ENCODE measurements around the gene POU3F4.

POU3F4 gene

GRCh38 chrX:83508526-83509253 is 600 bp downstream of the POU3F4 start:
- no peak for DNase-seq (ENCODE audit: low read depth)
- no peak overlapping the region for H3K4me3 ChIP-seq (ENCODE audit: low read depth, low read length)
- TF ChIP-seq CTCF (IDR thresholded peaks at IDR 0.05; ENCODE audit: low read depth, low read length, missing control alignments) = no peak

- no peak overlapping the region for H3K4me3 ChIP-seq (ENCODE audit: low read depth, low read length)
- TF ChIP-seq CTCF (IDR thresholded peaks at IDR 0.05; ENCODE audit: low read depth, low read length, missing control alignments) = no peak
- no peak for DNase-seq (ENCODE audit: low read depth)
Observed at GRCh38 chrX:83509254-83509801, 1.2 kb downstream of the POU3F4 start.

- H3K4me3 ChIP-seq (ENCODE audit: low read depth, low read length) = no peak overlapping the region
- no peak for DNase-seq (ENCODE audit: low read depth)
- TF ChIP-seq CTCF (IDR thresholded peaks at IDR 0.05; ENCODE audit: low read depth, low read length, missing control alignments) = no peak
Observed at GRCh38 chrX:83510510-83511062, 2.5 kb downstream of the POU3F4 start.

- no peak for TF ChIP-seq CTCF (IDR thresholded peaks at IDR 0.05; ENCODE audit: low read depth, low read length, missing control alignments)
- no peak for DNase-seq (ENCODE audit: low read depth)
- no peak overlapping the region for H3K4me3 ChIP-seq (ENCODE audit: low read depth, low read length)
Observed at GRCh38 chrX:83511208-83511607, 3.1 kb downstream of the POU3F4 start.

GRCh38 chrX:83512111-83512510 is 4.0 kb downstream of the POU3F4 start:
- no peak for TF ChIP-seq CTCF (IDR thresholded peaks at IDR 0.05; ENCODE audit: low read depth, low read length, missing control alignments)
- H3K4me3 ChIP-seq (ENCODE audit: low read depth, low read length) = no peak overlapping the region
- DNase-seq (ENCODE audit: low read depth) = no peak

- no peak for TF ChIP-seq CTCF (IDR thresholded peaks at IDR 0.05; ENCODE audit: low read depth, low read length, missing control alignments)
Observed at GRCh38 chrX:83516597-83516996, 8.5 kb downstream of the POU3F4 start.

More at GRCh38 chrX:83516597-83516996, 8.5 kb downstream of the POU3F4 start:
- H3K4me3 ChIP-seq (ENCODE audit: low read depth, low read length) = no peak overlapping the region
- no peak for DNase-seq (ENCODE audit: low read depth)
